Measurements from ENCODE around the gene ARID2. TPM values are rescaled to one million over a fixed set of nuclear protein-coding genes. Genes with fewer than 3 reads are reported as not detected.

Gene ARID2
- 10.8 and 13.9 TPM in 2 replicates for total RNA-seq

GRCh38 chr12:45729233-45730083 lies at the start of gene ARID2:
Gene ARID2 (plus strand): TSS chr12:45729706. CDS start chr12:45729837, 131 bp downstream.

